Ishikawa (cell line): ENCODE measurements around the gene RAPGEF2.

Source experiments
- CEBPB ChIP-seq: IDR thresholded peaks from 2 replicates; pipeline ENCODE4 v1.6.1; 2012
- CREB1 ChIP-seq: IDR thresholded peaks from 2 replicates; pipeline ENCODE4 v1.6.1; 2012; ENCODE audit warnings: low read depth
- EGR1 ChIP-seq: IDR thresholded peaks from 2 replicates; pipeline ENCODE4 v1.6.1; 2012
- EP300 ChIP-seq: IDR thresholded peaks from 2 replicates; pipeline ENCODE4 v1.6.1; 2012; ENCODE audit warnings: borderline replicate concordance
- FOXM1 ChIP-seq: IDR thresholded peaks from 2 replicates; pipeline ENCODE4 v1.6.1; 2012; ENCODE audit warnings: low read depth, borderline replicate concordance
- NFIC ChIP-seq: IDR thresholded peaks from 2 replicates; pipeline ENCODE4 v1.6.1; 2012
- RAD21 ChIP-seq: IDR thresholded peaks from 2 replicates; pipeline ENCODE4 v1.6.1; 2012; ENCODE audit warnings: low read depth
- TAF1 ChIP-seq: IDR thresholded peaks from 2 replicates; pipeline ENCODE4 v1.6.1; 2012; ENCODE audit warnings: low read depth, mild to moderate bottlenecking
- TCF12 ChIP-seq: IDR thresholded peaks from 2 replicates; pipeline ENCODE4 v1.6.1; 2012; ENCODE audit warnings: low read depth
- TEAD4 ChIP-seq: IDR thresholded peaks from 2 replicates; pipeline ENCODE4 v1.6.1; 2012
- YY1 ChIP-seq: IDR thresholded peaks from 2 replicates; pipeline ENCODE4 v1.6.1; 2012; ENCODE audit warnings: low read depth
- ZBTB7A ChIP-seq: IDR thresholded peaks from 2 replicates; pipeline ENCODE4 v1.6.1; 2012; ENCODE audit warnings: low read depth
- TF ChIP-seq, protein P1 (sequence below): IDR thresholded peaks from 2 replicates; pipeline ENCODE4 v1.6.1; 2012
- TF ChIP-seq, protein P2 (sequence below): IDR thresholded peaks from 2 replicates; pipeline ENCODE4 v1.6.1; 2012; ENCODE audit warnings: low read depth, mild to moderate bottlenecking
- TF ChIP-seq, protein P3 (sequence below): IDR thresholded peaks from 2 replicates; pipeline ENCODE4 v1.6.1; 2012

Gene RAPGEF2

DNA sequence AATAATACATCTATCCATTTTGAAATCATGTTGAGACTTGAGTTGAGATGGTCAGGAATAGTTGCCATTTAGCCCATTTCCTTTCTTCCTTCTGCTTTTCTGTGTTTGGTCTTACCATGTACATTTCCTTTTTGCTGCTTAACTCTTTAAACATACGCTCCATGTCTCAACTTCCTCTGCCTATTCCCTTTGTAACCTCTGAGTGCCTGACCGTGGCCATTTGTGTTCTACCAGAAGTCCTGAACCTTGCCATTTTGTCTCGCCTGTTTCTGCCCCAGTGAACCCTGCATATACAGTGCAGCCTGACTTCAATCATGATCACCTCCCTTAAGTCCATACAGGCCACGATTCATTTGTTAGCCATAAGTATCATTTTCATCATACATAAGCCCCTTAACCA, 169.0 kb downstream of the RAPGEF2 start:
- TF ChIP-seq ZBTB7A (no peak), EP300 (no peak), TAF1 (no peak), NFIC (no peak)

DNA sequence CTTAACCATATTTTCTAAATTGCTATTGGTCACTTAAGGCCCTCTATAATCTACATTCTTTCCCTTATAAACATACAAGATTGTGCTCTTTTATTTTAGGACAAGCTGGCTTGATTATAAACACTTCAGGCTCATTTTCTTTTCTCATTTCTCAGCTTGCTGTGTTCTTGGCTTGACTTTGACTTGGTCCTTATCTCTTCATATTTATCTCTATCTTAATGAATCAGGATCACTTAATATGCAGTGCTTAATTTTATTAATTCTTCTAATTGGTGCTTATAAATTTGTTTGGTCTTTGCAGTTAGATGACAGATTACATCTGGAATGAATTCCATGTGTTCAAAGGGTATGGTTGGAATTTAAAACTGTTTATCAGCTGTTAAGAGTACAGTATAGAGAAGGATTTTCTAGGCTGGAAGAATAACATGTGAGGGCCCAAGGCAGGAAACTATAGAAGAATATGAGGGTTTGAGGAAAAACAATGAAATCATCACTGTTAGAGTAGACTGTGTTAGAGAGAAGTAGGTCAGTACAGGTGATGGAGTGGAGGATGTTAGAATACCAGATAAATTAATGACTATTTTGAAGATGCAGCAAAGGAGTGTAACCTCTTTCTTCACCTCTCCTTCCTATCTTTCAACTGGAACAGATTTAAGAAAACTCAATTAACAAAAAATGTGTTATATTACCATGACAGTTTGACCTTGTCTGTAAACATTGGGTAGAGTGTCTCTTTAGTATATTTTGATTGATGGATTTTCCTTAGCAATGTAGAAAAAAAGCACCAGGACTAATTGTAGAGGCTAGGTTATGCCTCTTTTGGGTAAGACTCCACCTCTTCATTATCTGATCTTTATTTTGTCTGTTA, 169.6 kb downstream of the RAPGEF2 start:
- TF ChIP-seq, protein P1, sequence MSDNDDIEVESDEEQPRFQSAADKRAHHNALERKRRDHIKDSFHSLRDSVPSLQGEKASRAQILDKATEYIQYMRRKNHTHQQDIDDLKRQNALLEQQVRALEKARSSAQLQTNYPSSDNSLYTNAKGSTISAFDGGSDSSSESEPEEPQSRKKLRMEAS: no peak
- TF ChIP-seq, protein P2, sequence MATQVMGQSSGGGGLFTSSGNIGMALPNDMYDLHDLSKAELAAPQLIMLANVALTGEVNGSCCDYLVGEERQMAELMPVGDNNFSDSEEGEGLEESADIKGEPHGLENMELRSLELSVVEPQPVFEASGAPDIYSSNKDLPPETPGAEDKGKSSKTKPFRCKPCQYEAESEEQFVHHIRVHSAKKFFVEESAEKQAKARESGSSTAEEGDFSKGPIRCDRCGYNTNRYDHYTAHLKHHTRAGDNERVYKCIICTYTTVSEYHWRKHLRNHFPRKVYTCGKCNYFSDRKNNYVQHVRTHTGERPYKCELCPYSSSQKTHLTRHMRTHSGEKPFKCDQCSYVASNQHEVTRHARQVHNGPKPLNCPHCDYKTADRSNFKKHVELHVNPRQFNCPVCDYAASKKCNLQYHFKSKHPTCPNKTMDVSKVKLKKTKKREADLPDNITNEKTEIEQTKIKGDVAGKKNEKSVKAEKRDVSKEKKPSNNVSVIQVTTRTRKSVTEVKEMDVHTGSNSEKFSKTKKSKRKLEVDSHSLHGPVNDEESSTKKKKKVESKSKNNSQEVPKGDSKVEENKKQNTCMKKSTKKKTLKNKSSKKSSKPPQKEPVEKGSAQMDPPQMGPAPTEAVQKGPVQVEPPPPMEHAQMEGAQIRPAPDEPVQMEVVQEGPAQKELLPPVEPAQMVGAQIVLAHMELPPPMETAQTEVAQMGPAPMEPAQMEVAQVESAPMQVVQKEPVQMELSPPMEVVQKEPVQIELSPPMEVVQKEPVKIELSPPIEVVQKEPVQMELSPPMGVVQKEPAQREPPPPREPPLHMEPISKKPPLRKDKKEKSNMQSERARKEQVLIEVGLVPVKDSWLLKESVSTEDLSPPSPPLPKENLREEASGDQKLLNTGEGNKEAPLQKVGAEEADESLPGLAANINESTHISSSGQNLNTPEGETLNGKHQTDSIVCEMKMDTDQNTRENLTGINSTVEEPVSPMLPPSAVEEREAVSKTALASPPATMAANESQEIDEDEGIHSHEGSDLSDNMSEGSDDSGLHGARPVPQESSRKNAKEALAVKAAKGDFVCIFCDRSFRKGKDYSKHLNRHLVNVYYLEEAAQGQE: no peak
- TF ChIP-seq CREB1 (no peak), EP300 (no peak), TEAD4 (no peak), FOXM1 (no peak), YY1 (no peak), TCF12 (no peak), TAF1 (no peak), EGR1 (no peak), RAD21 (no peak), NFIC (no peak)
- TF ChIP-seq, protein P3, sequence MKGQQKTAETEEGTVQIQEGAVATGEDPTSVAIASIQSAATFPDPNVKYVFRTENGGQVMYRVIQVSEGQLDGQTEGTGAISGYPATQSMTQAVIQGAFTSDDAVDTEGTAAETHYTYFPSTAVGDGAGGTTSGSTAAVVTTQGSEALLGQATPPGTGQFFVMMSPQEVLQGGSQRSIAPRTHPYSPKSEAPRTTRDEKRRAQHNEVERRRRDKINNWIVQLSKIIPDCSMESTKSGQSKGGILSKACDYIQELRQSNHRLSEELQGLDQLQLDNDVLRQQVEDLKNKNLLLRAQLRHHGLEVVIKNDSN: no peak

DNA sequence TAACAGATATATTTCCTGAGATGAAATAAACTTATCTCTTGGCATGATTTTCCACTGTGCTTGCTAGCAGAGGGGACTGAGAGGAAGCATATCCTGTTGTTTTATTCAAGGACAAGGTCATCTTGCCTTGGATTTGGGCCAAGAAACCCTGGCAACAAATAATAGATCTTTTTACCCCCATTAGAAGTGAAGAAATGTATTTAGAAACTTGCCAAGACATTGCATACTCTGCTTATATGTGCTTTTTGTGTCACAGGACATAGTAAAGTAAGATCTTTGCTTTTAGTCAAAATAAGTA, 170.2 kb downstream of the RAPGEF2 start:
- TF ChIP-seq EP300 (no peak), CREB1 (no peak), TEAD4 (no peak)
- TF ChIP-seq, protein P1: no peak

DNA sequence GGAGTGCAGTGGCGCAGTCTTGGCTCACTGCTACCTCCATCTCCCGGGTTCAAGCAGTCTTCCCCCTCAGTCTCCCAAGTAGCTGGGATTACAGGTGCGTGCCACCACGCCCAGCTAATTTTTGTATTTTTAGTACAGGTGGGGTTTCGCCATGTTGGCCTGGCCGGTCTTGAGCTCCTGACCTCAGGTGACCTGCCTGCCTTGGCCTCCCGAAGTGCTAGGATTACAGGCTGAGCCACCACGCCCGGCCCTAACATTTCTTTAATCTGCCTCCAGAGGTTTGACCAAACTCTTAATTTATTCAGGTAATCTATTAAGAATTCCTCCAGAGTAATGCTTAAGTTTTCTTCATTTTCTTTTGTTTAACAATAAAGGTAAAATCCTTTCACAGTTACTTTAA, 171.0 kb downstream of the RAPGEF2 start:
- no peak for TF ChIP-seq TEAD4
- no peak for TF ChIP-seq TAF1
- TF ChIP-seq, protein P3: no peak
- no peak for TF ChIP-seq FOXM1
- no peak for TF ChIP-seq CREB1
- TF ChIP-seq EGR1: no peak
- TF ChIP-seq, protein P1: no peak
- no peak for TF ChIP-seq EP300
- TF ChIP-seq CEBPB: no peak
- TF ChIP-seq ZBTB7A: no peak

DNA sequence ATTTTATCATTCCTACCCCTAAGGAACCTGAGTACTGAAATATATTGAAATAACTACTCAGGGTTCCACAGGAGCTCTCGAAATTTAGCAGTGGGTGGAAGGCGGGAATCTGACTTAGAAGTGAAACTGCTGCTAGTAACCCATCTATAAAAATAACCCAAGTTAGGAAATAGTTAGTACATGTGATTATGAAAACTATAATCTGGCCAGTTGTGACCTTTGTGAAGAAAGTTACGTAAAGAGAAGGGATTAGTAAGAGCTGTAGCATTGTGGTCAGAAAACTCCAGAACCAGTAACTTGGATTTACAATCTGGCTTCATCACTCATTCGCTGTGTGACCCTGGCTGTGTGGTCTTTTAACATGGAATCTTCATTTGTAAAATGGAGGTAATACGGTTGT, 175.5 kb downstream of the RAPGEF2 start:
- no peak for TF ChIP-seq TCF12
- no peak for TF ChIP-seq YY1
- TF ChIP-seq, protein P1: no peak
- no peak for TF ChIP-seq CEBPB
- no peak for TF ChIP-seq NFIC
- TF ChIP-seq CREB1: no peak
- TF ChIP-seq FOXM1: no peak
- no peak for TF ChIP-seq TEAD4
- TF ChIP-seq EGR1: no peak
- TF ChIP-seq, protein P2: no peak
- TF ChIP-seq RAD21: no peak
- no peak for TF ChIP-seq ZBTB7A

DNA sequence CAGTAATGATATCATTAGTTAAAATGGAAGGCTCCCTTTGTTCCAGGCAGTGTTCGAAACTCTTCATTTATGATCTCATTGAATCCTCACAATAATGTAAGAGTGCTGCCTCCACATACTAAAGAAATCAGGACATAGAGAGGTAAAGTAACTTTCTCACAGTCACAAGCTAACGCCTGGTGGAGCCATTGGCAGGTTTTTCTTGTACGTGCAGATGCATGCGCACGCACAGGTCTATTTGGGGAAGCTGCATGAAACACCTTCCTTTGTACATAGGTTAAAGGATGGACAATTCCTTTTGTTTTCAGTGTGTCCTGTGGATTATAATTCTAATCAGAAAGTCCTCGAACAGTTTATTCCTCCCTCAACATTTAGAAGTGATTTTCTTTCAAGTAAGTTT, 176.2 kb downstream of the RAPGEF2 start:
- TF ChIP-seq TCF12 (no peak), RAD21 (no peak), EP300 (no peak), ZBTB7A (no peak), NFIC (no peak), EGR1 (no peak), TAF1 (no peak)
- TF ChIP-seq, protein P1: no peak
